ENCODE results near the gene SCAF8.

Gene SCAF8

GRCh38 chr6:154683756-154684523 is 49.3 kb upstream of the SCAF8 start:
- no peak overlapping the region for H3K27ac ChIP-seq (ENCODE audit: extremely low read depth, low read depth, low read length)
- ChIA-PET POLR2A (interaction anchor here (0.7 kb wide), 1 partner anchor 159 kb away, joined by 4 read pairs; no protein-coding TSS in a partner anchor), CTCF (interaction anchor here (0.6 to 3.1 kb wide), 6 partner anchors 8 to 571 kb away, joined by 3 to 17 read pairs (median 4); no protein-coding TSS in a partner anchor)
- H3K4me3 ChIP-seq (ENCODE audit: low read depth, low read length), result no peak overlapping the region
- no peaks in the 10 kb centered on the region for H3K9me3 ChIP-seq (ENCODE audit: control insufficient read depth, insufficient read depth, low read depth, low read length)
- H3K4me1 ChIP-seq (ENCODE audit: control insufficient read depth, insufficient read depth, low read length), result peaks cover 7% of the 10 kb centered on the region; the same call in 1 of the 2 replicates
- no peaks in the 10 kb centered on the region for H3K36me3 ChIP-seq (ENCODE audit: control insufficient read depth in 2 of 2, insufficient read depth in 1 of 2, low read length in 2 of 2)
- TF ChIP-seq, protein P1, sequence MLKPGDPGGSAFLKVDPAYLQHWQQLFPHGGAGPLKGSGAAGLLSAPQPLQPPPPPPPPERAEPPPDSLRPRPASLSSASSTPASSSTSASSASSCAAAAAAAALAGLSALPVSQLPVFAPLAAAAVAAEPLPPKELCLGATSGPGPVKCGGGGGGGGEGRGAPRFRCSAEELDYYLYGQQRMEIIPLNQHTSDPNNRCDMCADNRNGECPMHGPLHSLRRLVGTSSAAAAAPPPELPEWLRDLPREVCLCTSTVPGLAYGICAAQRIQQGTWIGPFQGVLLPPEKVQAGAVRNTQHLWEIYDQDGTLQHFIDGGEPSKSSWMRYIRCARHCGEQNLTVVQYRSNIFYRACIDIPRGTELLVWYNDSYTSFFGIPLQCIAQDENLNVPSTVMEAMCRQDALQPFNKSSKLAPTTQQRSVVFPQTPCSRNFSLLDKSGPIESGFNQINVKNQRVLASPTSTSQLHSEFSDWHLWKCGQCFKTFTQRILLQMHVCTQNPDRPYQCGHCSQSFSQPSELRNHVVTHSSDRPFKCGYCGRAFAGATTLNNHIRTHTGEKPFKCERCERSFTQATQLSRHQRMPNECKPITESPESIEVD (tag by site-specific recombination; IDR thresholded peaks at IDR 0.05), result peak; percentile 28; the same call in 1 of the 2 replicates
- TF ChIP-seq ZNF433 (tag by site-specific recombination; IDR thresholded peaks at IDR 0.05; ENCODE audit: low read depth) (no peak), ZNF311 (tag by site-specific recombination; IDR thresholded peaks at IDR 0.05; ENCODE audit: borderline replicate concordance) (no peak), PRDM1 (tag by site-specific recombination; IDR thresholded peaks at IDR 0.05) (peak; percentile 88)

GRCh38 chr6:154686162-154686561 is 47.1 kb upstream of the SCAF8 start:
- Histone ChIP-seq H3K9me3 (ENCODE audit: control insufficient read depth, insufficient read depth, low read depth, low read length) (no peaks in the 10 kb centered on the region), H3K27ac (ENCODE audit: extremely low read depth, low read depth, low read length) (no peak overlapping the region), H3K36me3 (ENCODE audit: control insufficient read depth in 2 of 2, insufficient read depth in 1 of 2, low read length in 2 of 2) (no peaks in the 10 kb centered on the region), H3K4me1 (ENCODE audit: control insufficient read depth, insufficient read depth, low read length) (peaks cover 7% of the 10 kb centered on the region; the same call in 1 of the 2 replicates), H3K4me3 (ENCODE audit: low read depth, low read length) (no peak overlapping the region)
- ChIA-PET POLR2A (no interaction called here), CTCF (no interaction called here)
- TF ChIP-seq ZBTB8A (tag by site-specific recombination; IDR thresholded peaks at IDR 0.05) (no peak), KLF10 (tag by site-specific recombination; IDR thresholded peaks at IDR 0.05) (no peak), ZIC2 (tag by site-specific recombination; IDR thresholded peaks at IDR 0.05) (no peak), ZNF473 (tag by site-specific recombination; IDR thresholded peaks at IDR 0.05) (no peak), ZNF132 (tag by site-specific recombination; IDR thresholded peaks at IDR 0.05; ENCODE audit: borderline replicate concordance) (no peak), ZNF530 (tag by site-specific recombination; IDR thresholded peaks at IDR 0.05; ENCODE audit: low read depth) (no peak), WT1 (tag by site-specific recombination; IDR thresholded peaks at IDR 0.05) (no peak), ZNF19 (tag by site-specific recombination; IDR thresholded peaks at IDR 0.05; ENCODE audit: low read depth) (no peak), SP2 (tag by site-specific recombination; IDR thresholded peaks at IDR 0.05) (no peak)
- TF ChIP-seq, protein P2, sequence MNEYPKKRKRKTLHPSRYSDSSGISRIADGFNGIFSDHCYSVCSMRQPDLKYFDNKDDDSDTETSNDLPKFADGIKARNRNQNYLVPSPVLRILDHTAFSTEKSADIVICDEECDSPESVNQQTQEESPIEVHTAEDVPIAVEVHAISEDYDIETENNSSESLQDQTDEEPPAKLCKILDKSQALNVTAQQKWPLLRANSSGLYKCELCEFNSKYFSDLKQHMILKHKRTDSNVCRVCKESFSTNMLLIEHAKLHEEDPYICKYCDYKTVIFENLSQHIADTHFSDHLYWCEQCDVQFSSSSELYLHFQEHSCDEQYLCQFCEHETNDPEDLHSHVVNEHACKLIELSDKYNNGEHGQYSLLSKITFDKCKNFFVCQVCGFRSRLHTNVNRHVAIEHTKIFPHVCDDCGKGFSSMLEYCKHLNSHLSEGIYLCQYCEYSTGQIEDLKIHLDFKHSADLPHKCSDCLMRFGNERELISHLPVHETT (tag by site-specific recombination; IDR thresholded peaks at IDR 0.05), result no peak

- ChIA-PET CTCF (interaction anchor here (0.6 to 4.0 kb wide), 4 partner anchors 13 to 1627 kb away, joined by 3 to 36 read pairs (median 4); no protein-coding TSS in a partner anchor), POLR2A (interaction anchor here (0.7 kb wide), 1 partner anchor 136 kb away, joined by 4 read pairs; no protein-coding TSS in a partner anchor)
- TF ChIP-seq, protein P3, sequence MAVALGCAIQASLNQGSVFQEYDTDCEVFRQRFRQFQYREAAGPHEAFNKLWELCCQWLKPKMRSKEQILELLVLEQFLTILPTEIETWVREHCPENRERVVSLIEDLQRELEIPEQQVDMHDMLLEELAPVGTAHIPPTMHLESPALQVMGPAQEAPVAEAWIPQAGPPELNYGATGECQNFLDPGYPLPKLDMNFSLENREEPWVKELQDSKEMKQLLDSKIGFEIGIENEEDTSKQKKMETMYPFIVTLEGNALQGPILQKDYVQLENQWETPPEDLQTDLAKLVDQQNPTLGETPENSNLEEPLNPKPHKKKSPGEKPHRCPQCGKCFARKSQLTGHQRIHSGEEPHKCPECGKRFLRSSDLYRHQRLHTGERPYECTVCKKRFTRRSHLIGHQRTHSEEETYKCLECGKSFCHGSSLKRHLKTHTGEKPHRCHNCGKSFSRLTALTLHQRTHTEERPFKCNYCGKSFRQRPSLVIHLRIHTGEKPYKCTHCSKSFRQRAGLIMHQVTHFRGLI (tag by site-specific recombination; IDR thresholded peaks at IDR 0.05), result no peak
- no peak for TF ChIP-seq ZNF292 (tag by site-specific recombination; IDR thresholded peaks at IDR 0.05; ENCODE audit: borderline replicate concordance, low read depth)
- no peak for TF ChIP-seq BCL11B (tag by site-specific recombination; IDR thresholded peaks at IDR 0.05; ENCODE audit: low read depth)
- TF ChIP-seq, protein P4, sequence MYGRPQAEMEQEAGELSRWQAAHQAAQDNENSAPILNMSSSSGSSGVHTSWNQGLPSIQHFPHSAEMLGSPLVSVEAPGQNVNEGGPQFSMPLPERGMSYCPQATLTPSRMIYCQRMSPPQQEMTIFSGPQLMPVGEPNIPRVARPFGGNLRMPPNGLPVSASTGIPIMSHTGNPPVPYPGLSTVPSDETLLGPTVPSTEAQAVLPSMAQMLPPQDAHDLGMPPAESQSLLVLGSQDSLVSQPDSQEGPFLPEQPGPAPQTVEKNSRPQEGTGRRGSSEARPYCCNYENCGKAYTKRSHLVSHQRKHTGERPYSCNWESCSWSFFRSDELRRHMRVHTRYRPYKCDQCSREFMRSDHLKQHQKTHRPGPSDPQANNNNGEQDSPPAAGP (tag by site-specific recombination; IDR thresholded peaks at IDR 0.05), result no peak
- H3K27ac ChIP-seq (ENCODE audit: extremely low read depth, low read depth, low read length), result no peak overlapping the region
- no peaks in the 10 kb centered on the region for H3K36me3 ChIP-seq (ENCODE audit: control insufficient read depth in 2 of 2, insufficient read depth in 1 of 2, low read length in 2 of 2)
- H3K4me1 ChIP-seq (ENCODE audit: control insufficient read depth, insufficient read depth, low read length), result no peaks in the 10 kb centered on the region
- H3K4me3 ChIP-seq (ENCODE audit: low read depth, low read length), result no peak overlapping the region
- H3K9me3 ChIP-seq (ENCODE audit: control insufficient read depth, insufficient read depth, low read depth, low read length), result no peaks in the 10 kb centered on the region
Measured at GRCh38 chr6:154689493-154690255, 43.5 kb upstream of the SCAF8 start.

Data from HEK293 (cell line).